HG02852 (cell line): Measurements from ENCODE around the gene ZDHHC11B.

Experiments
- ATAC-seq: cut with Tn5 transposase; IDR thresholded peaks from one replicate; pipeline ENCODE4 v1.9.1; 2021; ENCODE audit warnings: mild to moderate bottlenecking, moderate library complexity; ENCODE audit not compliant: unreplicated experiment

ZDHHC11B gene

DNA sequence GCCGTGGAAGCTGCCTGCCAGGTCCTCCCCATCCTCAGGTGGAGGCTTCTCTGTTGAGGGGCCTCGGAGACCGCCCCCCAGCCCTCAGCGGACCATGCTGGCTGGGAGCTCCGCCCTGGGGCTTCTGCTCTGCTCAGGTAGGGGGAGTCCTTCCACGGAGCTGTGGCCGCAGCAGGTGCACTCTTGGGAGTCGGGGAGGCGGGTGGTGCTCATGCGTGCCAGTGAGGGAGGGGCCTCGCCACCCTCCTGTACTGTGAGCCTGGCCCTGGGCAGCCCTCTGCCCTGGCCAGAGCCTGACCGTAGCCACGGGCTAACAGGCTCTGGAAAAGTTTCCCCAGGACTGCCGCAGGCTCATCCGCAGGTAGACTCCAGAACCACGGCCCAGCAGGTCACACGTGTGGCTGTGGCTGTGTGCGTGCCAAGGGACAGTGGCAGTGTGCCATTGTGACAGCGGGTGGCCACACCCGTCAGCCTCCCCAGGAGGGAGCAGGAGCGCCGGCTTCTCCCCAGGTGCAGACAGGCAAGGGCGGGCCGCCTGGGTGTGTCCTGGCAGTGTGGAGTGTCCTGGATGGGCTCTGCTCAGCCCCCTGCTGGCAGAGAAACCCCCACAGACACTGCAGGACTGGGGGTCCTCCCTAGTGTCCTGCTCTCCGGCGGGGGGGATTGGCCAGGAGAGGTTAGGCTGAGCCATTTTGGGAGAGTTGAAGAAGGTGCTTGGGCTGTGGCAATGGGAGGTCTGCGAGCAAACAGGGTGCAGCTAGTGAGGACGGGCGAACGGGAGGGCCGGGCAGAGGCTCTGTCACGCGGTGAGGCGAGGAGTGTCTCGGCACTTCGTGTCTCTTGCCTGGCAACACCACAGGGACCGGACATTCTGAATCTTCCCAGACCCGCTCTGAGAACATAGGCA lies 120.8 kb downstream of the ZDHHC11B start:
- ATAC-seq = no peak

DNA sequence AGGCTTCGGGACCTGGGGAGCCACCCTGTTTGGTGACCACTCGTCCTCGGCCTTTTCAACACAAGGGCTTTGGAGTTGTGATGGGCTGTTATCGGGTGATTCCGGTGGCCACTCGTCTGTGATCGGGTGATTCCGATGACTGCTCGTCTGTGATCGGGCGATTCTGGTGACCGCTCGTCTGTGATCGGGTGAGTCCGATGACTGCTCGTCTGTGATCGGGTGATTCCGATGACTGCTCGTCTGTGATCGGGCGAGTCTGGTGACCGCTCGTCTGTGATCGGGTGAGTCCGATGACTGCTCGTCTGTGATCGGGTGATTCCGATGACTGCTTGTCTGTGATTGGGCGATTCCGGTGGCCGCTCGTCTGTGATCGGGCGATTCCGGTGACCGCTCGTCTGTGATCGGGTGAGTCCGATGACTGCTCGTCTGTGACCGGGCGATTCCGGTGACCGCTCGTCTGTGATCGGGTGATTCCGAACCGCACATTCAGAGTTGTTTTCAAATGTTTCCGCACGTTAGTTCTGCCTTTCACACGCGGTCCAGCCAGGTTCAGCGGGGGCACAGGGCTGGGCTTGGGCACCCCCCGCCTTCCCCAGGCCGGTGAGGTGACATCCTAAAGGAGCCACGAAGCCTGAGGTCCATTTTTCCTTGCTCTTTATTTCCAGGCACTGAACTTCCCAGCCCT lies 121.6 kb downstream of the ZDHHC11B start:
- no peak for ATAC-seq

DNA sequence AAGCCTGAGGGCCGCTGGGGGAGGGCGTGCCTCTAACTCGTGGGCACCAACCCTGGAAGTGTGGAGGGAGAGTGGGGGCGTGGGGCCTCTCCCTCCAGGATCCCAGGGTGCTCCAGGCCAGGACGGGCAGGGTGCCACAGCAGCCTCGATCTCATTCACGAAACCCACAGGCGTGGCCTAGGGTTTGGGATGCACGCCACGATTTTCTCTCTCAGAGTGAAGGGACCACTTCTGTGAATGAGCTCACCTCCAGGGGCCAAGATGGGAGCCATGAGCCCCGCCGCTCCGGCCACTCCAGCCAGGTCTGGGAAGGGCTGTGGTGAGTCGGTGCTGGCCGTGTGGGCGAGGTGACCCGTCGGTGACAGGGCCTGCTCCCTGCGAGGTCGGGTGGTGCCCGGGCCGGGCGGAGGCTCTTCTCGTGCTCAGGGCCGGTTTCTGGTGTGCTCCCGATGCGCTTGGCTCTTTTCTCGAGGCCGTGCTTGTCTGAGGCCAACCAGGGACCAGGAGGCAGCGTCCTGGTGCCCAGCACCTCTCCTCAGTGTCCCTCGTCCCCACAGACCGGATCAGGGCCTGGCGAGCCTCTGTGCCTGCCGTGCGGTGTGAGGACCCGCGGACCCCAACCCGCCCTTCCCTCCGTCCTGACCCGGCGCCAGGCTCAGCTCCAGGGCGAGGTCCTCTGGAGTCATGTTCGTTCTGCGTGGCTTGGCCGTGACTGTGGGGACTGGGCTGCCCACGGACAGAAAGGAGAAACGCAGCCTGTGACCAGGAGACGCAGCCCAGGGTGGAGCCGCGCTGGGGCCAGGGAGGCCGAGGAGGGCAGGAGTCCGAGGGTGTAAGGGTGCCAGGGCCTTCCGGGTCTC lies 122.4 kb downstream of the ZDHHC11B start:
- ATAC-seq = no peak

DNA sequence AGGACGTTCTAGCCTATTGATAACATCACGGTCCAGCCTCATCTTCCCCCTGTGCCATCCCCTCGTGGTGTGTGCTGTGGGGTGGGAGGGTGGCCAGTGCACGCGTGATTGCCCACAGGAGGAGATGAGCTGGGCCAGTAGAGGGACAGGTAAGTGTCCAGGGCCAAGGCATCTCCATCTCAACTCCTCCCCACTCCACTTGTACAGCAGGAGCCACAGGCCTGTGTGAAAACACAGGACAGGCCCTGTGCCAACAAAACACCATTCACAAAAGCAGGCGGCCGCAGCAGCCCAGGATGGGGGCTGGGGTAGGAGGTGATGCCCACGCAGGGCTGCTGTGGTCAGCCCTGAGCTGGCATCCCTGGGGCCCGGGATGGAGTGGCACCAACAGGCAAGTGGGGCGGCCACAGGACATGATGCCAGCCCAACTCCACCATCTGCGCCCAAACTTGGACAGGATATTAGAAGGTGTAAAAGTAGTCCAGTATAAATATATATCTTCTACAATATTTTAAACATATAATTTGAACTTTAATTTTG lies 124.0 kb downstream of the ZDHHC11B start:
- ATAC-seq = no peak
